Fibroblast of skin of left quadriceps (primary cell): ENCODE measurements around the gene VPS25.
"Not testable (repeated sequence)": the region's sequence is repeated elsewhere in the genome, so short reads cannot be mapped to it uniquely, and the experiment has no call there.

ENCODE experiments used
- DNase-seq, 2 experiments: peaks; one replicate each; pipeline ENCODE4 v3.0.0-alpha.2; 2013; ENCODE audit warnings: low read depth in 2 of 2

The VPS25 gene

DNA sequence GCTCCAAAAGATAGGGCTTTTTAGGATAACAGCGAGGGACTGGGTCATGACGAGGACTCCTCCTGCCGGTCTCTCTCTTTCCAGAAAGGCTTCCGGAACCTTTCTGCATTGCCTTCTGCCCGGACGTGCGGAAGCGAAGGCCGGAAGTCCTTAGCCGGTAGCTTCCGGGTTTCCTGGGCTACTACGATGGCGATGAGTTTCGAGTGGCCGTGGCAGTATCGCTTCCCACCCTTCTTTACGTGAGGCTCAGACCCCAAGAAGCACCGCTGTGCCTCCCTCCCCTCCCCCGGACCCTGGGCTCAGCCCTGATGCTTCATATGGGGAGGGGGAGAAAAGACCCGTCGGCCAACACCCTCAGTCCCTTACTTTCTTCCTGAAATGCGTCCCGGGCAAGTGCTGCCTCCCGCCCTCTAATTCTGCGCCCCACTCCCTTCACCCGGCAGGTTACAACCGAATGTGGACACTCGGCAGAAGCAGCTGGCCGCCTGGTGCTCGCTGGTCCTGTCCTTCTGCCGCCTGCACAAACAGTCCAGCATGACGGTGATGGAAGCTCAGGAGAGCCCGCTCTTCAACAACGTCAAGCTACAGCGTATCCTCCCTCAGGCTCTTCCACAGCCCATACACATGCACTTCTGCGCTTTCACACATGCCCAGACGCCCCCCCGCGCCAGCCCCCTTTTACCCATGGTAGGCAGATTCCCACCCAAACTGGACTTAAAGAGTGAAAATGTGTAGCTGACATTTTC, at the start of gene VPS25:
TSS of gene VPS25 (plus strand) at position 160 of the 746 bp plus-strand sequence. CDS start at position 187, 27 bp downstream.
- peak; percentile 64 to 68 for DNase-seq

DNA sequence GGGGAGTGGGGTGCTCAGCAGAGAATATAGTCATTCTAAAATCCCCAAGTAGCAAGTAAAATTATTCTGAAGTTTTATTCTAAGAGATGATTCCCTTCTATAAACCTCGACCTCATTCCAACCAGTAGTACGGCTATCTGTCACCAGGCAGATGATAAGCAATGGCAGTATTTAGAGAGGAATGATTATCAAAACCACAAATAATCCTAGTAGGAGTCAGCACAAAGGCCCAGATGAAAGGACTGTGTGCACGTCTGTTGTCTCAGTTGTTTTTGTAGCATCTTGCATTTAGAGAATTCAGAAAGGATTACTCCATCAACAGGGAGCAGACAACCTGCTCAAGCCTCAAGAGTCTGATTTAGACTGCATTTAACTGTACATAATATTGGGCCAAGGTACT, 49.6 kb upstream of the VPS25 start:
- no peak for DNase-seq

DNA sequence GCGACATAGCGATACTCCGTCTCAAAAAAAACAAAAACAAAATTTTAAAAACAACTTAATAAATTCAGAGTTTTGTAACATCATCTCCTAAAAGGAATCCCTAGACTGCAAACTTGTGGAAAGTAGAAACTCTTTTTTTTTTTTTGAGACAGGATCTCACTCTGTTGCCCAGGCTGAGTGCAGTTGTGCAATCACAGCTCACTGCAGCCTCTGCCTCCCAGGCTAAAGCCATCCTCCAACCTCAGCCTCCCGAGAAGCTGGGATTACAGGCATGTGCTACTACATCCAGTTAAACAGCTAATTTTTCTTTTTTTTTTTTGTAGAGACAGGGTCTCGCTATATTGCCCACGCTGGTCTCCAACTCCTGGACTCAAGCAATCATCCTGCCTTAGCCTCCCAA, 48.1 kb upstream of the VPS25 start:
- no peak for DNase-seq

DNA sequence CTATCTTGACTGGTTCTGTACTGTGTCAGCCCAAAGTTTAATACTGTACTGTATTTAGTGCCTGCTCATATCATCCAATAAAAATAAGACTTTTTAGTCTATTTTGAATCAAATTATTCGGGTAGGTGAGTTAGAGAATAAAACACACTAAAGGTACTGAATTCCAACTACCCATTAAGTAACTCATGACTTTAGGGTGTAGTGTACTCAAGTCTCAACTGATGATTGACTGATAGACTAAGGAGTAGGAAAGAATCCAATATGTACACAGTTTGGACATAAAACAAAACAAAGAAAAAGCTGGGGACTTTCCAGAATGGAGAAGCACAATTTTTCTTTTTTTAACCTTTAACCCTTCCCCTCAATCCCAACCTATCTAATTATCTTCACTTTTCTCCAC, 32.5 kb upstream of the VPS25 start:
- no peak for DNase-seq

DNA sequence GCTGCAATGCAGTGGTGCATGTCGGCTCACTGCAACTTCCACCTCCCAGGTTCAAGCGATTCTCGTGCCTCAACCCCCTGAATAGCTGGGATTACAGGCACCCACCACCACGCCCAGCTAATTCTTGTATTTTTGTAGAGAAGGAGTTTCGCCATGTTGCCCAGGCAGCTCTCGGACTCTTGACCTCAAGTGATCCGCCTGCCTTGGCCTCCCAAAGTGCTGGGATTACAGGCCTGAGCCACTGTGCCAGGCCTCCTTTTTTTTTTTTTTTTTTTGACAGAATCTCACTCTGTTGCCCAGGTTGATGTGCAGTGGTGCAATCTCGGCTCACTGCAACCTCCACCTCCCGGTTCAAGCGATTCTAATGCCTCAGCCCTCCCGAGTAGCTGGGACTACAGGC, 30.3 kb upstream of the VPS25 start:
- not testable (repeated sequence) for DNase-seq

DNA sequence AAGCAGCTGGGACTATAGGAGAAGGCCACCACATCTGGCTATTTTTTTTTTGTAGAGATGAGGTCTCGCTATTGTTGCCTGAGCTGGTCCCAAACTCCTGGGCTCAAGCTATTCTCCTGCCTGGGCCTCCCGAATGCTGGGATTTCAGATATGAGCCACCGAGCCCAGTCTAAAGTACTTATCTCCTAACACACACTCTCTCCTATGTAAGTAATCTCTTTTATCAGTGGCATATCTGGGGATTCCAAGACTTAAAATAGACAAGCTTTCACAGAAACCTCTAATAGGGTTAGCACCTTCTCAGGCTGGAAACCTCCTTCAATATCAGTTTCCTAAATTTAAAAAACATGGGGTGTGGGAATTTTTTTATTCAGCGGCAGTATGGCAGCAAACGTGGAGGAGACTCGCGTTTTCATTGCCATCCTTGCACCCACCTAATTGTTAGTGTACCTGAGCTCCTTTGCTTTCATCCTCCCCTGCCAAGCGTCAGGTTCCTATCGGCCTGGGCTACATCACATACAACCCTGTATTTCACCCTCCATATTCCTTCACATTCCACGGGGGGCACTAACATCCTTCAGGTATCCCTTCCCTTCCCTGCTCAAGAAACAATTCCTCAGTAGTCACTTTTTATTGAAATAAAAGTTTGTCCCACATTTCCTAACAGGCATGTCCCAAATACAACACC, 29.5 kb upstream of the VPS25 start:
- DNase-seq = no peak

DNA sequence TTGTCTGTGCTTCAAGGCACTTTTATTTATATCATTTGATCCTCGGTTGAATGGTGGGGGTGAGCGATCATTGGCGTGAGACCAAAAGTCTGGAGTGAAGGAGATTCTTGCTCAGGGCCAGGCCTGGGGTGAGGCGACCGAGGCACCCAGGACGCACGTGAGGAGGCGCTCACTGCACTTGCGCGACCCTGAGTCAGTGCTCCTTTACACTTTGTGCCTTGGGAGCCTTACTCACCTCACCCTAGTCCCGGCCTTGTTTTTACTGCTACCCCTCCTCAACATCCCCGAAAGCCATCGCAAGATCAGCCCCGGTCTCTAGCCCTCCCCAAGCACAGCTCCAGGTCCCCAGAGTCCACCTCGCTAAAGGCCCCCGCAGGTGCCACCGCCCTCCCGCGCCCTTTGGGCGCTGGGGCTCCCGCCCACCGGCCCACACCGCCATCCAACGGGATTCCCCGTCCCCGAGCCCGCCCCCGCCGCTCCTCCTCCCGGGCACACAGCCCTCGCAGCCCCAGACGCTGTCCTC, 28.9 kb upstream of the VPS25 start:
- no peak for DNase-seq

DNA sequence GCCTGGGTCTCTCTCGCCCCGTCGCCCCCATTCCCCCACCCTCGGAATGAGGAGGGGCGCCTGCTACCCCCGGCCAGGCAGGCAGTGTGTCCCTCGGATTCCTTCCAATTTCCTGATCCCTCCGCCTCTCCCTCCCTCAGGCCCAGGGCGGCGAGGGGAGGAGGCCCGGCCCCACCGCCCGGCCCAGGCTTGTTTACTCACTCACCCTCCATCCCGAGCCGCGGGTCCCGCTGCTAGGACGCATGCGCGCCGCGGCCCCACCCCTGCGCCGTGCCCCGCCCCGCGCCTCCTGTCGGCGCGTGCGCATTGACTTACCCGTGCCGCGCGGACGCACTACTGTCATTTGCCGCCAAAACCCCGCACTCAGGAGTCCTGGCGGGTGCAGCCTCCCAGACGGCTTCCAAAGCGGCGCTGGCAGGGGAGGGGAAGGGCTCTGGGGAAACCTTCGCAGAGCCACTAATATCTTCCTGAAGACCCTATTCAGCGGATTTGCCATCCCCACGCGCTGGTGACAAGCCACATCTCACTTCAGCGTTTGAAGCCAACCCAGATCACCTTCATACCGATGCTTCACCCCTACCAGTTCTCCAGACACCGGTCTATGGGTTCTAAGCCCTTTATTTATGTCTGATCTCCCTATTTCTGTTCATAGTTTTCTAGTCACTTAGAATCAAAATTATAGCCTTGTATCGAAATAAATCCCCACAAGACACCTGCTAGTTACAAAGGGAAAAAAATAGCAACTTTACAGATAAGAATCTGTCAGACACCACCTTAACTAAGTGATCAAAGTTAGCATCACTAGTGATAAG, 28.2 kb upstream of the VPS25 start, which contains the start of gene EZH1:
TSS of gene EZH1 (minus strand) at position 235 of the 812 bp plus-strand sequence. CDS start 16,099 bp downstream, outside the sequence.
- peak; percentile 79 to 81 for DNase-seq

DNA sequence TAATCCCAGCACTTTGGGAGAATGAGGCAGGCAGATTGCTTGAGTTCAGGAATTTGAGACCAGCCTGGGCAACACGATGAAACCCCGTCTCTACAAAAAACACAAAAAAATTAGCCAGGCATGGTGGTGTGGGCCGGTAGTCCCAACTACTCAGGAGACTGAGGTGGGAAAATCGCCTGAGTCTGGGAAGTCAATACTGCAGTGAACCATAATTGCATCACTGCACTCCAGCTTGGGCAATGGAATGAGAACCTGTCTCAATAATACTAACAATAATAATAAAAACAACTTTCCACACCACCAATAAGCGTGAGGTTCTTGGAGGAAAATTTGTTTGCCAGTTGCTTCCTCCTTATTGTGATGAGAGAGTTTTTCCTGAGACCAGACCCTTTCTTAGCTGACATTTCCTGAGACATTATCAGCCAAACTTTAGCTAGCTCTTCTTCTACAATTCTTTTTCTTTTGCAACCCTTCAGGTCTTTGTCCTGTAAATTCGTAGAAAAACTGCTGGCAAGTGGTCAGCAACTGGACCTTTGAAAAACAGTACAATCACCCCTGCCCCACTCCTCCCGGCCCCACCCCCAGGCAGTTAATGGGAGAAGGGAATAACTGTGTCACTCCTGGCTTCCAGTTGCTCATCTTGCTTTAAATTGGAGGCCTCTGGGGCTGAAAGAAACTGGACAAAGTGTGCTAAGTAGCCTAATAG, 24.9 kb upstream of the VPS25 start:
- no peak for DNase-seq

DNA sequence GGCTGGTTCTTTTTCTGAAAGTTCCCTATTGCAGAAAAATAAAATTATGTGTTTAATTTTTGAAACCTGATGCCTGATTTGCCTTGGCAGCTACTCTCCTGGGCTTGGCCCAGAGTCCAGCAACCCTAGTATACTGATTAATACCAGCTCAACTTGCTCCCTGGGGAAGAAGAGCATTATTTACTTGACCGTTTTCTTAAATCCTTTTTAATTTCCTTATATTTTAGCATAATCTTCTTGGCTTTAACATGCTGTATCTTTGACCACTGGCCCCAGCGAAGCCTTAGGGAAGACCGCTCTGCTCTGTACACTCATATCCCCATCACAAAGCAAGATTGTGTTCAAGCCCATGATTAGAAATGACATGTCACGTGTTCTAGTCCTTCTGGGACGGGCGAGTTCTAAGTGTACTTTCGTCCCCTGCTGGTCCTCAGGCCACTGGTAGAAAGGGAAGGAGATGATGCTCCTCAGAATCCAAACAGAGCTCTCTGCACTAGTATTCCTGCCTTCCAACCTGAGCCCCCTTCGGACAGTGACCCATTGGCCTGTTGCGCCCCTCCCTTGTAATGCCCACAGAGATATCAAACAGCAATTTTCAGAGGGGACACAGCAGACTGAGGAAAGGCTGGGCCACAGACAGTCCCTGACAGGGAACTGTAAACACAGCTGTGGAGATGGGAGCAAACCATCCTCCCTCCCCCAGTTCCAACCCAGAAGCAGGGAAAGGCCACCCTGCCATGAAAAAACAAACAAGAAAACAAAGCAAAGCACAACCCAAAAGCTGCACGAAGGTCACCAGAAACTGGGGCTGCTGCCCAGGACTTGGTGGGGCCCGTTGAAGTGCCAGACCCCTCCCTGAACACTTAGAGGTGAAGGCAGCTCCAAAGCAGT, 24.1 kb upstream of the VPS25 start:
- no peak for DNase-seq

DNA sequence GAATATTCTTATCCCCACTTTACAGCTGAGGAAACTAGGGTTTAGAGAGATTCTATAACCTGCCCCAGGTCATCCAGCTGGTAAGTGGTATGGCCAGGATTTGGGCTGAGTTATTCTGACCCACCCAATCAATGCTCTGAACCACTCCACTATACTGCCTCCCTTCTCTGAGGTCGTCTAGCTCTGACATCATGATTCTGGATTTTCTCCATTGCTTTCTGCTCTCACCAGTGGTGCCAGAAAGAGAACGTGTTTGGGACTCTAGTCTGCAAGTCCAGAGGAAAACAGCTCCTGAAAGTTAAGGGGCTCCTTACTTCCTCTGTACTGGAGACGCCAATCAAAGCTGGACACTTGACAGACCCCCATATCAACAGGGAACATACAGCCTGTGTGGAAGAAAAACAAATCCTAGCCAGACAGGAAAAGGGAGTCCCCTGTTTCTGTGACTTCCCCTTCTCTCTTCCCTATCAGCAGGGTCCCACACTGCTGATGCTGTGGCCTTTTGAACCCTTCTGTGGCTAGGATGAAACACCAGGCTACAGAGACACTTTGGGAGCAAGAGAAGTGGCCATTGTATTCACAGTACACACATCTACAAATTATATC, 22.4 kb upstream of the VPS25 start:
- no peak for DNase-seq

DNA sequence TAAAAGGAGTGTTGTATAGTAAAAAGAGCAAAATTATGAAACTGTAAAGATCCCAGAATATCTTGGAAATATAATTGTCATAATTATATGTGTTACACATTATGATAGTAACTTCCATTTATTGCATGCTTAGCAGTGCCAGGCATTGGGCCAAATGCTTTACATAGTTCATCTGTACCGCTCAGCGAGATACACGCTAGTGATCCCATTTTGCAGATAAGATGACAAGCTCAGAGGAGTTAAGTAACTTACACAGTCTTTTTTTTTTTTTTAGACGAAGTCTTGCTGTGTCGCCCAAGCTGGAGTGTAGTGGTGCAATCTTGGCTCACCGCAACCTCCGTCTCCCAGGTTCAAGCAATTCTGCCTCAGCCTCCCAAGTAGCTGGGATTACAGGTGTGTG, 21.6 kb upstream of the VPS25 start:
- DNase-seq = no peak

DNA sequence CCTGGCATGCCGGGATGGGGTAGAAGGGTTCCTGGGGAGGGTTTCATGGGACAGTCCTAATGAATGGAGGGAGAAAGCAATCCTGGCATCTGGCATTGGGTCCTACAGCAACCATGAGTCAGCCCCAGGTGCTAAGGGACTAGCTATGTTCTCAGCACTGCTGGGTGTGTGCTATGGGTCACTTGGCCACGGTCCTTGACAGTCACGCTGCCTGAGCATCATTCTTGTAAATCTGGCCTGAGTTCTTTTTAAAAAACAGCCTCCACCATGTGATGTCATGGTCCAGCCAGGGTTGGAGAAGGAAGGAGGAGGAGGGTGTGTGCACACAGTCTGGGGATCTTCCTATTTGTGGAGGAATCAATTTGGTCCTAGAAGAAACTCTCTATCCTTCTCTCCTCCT, 18.5 kb upstream of the VPS25 start:
- DNase-seq = no peak

DNA sequence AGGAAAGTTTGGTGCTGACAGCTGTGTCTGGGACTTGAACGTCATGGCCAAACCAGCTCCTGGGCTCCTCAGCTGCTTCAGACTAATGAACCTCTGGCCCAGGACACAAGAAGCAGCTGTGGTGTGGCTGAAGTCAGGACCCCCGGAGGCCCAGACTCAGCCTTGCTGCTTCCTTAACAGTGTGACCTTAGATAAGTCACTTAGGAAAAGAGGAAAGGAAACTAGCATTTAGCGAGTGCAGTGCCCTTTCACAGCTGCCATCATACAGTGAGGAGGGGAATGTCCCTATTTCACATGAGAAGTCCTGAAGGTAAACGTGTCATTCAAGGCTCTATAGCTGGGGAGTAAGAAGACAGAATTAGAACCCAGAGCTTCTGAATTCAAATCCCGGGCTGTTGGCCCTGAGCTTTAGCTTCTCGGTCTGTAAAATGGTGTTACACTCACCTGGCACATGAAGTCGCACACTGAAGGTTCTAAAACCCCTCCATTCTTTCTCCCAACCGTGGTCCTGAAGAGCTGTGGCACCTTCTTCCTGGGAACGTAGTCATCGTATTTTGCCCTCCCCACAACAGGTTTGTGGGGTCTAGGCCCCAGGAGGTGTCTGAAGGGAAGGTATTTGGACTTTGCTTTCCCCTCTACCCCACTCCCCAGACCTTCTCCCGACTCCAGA, 13.1 kb upstream of the VPS25 start:
- no peak for DNase-seq

DNA sequence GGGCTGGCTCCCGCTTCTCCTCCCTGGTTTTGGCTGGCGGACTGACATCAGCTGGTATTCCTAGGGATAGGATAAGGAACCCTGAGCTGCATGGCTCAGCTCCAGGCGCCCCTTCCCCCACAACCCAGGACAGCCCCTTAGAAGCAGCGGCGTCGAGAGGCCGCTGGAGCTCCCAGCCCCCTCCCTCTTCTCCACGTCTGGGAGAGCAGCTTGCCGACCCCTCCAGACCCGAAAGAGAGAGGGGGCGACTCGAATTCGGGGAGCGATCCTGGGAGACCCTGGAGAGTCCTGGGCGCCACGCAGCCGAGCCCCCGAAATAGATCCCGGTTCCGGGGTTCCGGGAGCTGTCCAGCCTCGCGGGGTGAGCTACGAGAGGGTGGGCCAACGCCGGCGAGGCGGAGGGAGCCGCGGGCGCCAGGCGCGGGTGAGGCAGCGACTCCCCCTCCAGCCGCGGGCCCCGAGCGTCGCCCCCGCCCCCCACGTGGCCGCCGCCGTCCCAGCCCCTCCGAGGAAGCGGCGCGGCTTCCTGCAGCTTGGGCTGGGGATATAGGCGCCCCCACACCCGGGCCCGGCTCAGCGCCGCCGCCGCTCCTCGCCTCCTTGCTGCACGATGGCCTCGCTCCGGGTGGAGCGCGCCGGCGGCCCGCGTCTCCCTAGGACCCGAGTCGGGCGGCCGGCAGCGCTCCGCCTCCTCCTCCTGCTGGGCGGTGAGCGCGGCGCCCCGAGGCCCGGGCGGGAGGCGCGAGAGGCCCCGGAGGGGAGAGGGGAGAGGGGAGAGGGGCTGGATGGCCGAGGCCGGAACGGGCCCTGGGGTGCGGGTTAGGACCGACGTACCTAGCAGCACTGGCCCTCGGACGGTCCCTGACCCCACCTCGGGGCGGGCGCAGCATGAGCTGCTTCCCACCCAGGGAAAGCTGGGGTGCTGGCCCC, 12.3 kb upstream of the VPS25 start, which contains the start of gene RAMP2:
TSS of gene RAMP2 (plus strand) at position 576 of the 930 bp plus-strand sequence. CDS start at position 611, 35 bp downstream.
- no peak for DNase-seq

DNA sequence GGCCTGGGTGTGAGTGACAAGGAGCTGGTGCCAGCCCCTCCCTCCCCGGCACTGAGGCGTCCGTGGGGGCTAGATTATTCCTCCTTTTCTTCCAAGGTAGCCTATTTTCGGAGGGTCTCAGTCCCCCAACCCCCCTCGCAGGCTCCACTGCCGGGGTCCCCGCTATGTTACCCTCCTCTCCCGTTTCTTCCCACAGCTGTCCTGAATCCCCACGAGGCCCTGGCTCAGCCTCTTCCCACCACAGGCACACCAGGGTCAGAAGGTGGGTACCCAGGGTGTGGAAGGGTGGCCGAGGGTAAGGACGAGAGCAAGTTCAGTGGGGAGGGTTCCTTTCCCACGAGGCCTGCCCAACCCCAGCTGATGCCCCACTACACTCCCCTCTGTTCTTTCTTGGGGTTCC, 11.6 kb upstream of the VPS25 start:
- no peak for DNase-seq

DNA sequence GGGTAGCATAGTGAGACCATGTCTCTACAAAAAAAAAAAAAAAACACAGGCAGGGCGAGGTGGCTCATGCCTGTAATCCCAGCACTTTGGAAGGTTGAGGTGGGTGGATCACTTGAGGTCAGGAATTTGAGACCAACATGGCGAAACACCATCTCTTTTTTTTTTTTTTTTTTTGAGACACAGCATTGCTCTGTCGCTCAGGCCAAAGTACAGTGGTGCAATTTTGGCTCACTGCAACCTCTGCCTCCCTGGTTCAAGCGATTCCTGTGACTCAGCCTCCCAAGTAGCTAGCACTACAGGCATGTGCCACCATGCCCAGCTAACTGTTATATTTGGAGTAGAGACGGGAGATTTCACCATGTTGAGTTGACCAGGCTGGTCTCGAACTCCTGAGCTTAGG, 7.1 kb upstream of the VPS25 start:
- DNase-seq = no peak

DNA sequence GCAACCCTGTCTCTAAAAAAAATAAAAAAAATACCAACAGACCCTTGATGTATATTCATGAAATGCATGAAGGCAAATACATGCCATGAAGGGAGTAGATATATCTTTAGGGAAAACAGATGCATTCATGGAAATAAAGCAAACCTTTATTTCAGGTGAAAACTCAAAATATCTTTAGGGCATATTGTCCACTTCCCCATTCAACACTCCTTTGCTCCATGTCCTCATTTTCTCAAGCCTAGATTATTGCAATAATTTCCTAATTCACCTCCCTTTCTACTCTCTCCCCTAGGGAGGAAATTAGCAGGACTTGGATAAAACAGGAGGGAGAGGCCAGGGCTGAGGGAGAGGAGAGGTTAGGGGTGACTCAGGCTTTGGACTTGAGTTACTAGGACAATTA, 5.7 kb upstream of the VPS25 start:
- DNase-seq = no peak
